ENCODE measurements around the gene ALDH9A1.
A peak's percentile ranks its signal among the peaks of the same experiment; 100 is the strongest.
"Not testable (repeated sequence)": the region's sequence is repeated elsewhere in the genome, so short reads cannot be mapped to it uniquely, and the experiment has no call there.

ALDH9A1 gene

DNA sequence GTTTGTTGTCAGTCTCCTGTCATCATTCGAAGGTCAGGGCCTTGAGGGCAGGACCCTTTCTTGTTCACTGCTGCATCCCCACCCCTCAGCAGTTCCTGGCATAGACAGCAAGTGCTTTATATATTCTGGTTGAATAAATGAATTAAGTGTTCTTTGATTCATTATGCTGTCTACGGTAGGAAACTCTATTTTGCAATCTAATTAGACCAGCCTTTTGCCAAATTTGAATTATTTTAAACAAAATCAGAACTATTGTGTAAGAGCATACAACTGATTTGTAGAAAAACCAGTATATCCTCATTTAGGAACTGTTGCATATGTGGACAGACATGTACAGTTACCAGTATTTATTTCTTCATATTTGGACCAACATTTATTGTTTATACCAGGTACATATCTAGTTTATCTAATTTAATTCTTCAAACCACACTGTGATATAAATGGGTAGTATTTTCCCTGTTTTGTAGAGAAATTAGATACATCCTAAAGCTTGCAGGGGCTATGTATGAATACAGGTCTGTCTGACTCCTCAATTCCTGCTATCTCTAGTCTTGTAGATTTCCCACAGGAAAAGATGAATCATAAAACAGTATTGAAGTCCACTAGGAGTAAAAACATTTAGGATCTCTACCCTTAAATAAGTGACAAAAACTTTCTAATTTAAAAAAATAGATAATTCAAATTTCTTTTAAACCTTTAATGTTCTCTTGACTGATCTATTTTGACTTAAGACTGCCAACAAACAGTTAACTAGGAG, 57.0 kb downstream of the ALDH9A1 start:
- Histone ChIP-seq H3K4me1 (ENCODE audit: insufficient read depth, low read length) (peaks cover 6% of the 10 kb centered on the region; the same call in 1 of the 2 replicates), H3K27me3 (ENCODE audit: insufficient read depth, low read length) (no peaks in the 10 kb centered on the region)

DNA sequence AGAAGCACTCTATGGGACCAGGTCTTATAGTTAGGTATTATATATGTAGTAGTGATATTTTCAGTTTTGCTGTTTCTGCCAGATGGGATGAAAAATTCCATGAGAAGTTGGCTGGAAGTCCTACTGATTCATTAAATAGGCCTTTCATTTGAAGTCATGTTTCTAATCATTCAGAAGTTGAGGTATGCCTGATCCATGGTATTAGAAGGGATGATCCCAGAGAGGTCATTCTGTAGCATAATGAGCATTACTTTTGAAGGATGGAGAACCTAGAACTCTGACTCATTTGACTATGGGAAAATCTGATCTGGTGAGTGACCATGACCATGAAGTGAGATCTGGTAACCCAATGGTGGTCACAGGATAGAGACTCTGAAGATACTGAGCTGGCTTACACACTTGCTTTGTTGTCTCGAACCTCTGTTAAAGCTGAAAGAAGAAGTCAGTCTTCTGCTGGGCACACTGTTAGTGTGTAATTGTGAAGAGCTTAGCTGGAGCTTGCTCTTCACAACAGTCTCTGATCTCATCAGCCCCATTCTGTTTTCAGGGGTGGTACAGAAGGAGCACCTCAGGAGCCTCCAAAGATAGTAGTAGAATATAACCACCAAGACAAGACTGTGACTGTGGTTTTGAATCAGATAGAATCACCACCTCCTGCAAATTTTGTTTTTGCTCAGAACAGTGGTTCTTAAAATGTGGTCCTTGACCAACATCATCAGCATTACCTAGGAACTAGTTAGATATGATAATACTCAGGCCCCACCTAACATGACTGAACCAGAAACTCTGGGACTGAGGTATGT, 58.3 kb downstream of the ALDH9A1 start:
- Histone ChIP-seq H3K9me3 (ENCODE audit: insufficient read depth, low read depth, low read length) (no peaks in the 10 kb centered on the region), H3K27ac (ENCODE audit: low read length) (no peak overlapping the region), H3K36me3 (ENCODE audit: insufficient read depth, low read depth, low read length) (0 out of 2 replicates have a peak, but pooled peaks cover 4% of the 10 kb centered on the region), H3K4me1 (ENCODE audit: insufficient read depth, low read length) (peaks cover 16% of the 10 kb centered on the region), H3K4me3 (ENCODE audit: low read length) (no peak overlapping the region), H3K9ac (ENCODE audit: low read depth, low read length) (no peak overlapping the region), H3K27me3 (ENCODE audit: insufficient read depth, low read length) (no peaks in the 10 kb centered on the region)

More for the DNA sequence above, 57.0 kb downstream of the ALDH9A1 start:
- Histone ChIP-seq H3K4me3 (ENCODE audit: low read length) (no peak overlapping the region), H3K36me3 (ENCODE audit: insufficient read depth, low read depth, low read length) (0 out of 2 replicates have a peak, but pooled peaks cover 4% of the 10 kb centered on the region), H3K9ac (ENCODE audit: low read depth, low read length) (no peak overlapping the region), H3K27ac (ENCODE audit: low read length) (no peak overlapping the region), H3K9me3 (ENCODE audit: insufficient read depth, low read depth, low read length) (no peaks in the 10 kb centered on the region)

DNA sequence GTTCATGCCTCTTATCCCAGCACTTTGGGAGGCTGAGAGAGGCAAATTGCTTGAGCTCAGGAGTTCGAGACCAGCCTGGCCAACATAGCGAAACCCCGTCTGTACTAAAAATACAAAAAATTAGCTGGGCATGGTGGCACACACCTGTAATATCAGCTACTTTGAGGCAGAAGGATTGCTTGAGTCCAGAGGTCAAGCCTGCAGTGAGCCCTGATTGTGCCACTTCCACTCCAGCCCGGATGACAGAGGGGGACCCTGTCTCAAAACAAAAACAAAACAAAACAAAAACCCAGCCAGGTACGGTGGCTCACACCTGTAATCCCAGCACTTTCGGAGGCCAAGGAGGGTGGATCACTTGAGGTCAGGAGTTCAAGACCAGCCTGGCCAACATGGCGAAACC, 60.2 kb downstream of the ALDH9A1 start:
- not testable (repeated sequence) for H3K27ac ChIP-seq (ENCODE audit: low read length); H3K27me3 ChIP-seq (ENCODE audit: insufficient read depth, low read length); H3K36me3 ChIP-seq (ENCODE audit: insufficient read depth, low read depth, low read length); H3K4me3 ChIP-seq (ENCODE audit: low read length); H3K9ac ChIP-seq (ENCODE audit: low read depth, low read length); H3K9me3 ChIP-seq (ENCODE audit: insufficient read depth, low read depth, low read length)
- H3K4me1 ChIP-seq (ENCODE audit: insufficient read depth, low read length): peaks cover 24% of the 10 kb centered on the region

DNA sequence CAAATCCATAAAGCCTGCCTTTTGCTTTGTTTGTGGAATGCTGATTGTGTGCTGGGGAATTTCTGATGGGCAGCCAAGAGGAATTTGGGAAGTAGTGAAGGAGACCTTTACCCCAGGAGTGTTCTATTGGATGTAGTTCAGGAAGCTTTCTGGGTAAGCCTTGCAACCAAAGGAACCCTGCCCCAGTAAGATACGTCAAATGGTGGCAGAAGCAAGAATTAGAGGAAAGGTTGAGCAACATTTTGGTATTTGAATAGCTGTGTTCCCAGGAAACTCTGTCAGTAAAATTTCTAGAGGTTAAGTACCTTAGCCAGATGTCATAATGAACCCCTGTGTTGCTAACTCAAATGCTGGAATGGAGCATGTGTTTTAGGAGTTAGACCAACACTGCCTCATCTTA, 60.9 kb downstream of the ALDH9A1 start:
- Histone ChIP-seq H3K9me3 (ENCODE audit: insufficient read depth, low read depth, low read length) (no peaks in the 10 kb centered on the region), H3K9ac (ENCODE audit: low read depth, low read length) (0 out of 2 replicates have a peak overlapping the region, but pooled peaks have one; percentile 11), H3K27me3 (ENCODE audit: insufficient read depth, low read length) (no peaks in the 10 kb centered on the region; the same call in 1 of the 2 replicates), H3K4me1 (ENCODE audit: insufficient read depth, low read length) (peaks cover 32% of the 10 kb centered on the region), H3K4me3 (ENCODE audit: low read length) (no peak overlapping the region), H3K27ac (ENCODE audit: low read length) (no peak overlapping the region), H3K36me3 (ENCODE audit: insufficient read depth, low read depth, low read length) (0 out of 2 replicates have a peak, but pooled peaks cover 4% of the 10 kb centered on the region)

- H3K4me1 ChIP-seq (ENCODE audit: insufficient read depth, low read length): peaks cover 35% of the 10 kb centered on the region
- H3K9ac ChIP-seq (ENCODE audit: low read depth, low read length): no peak overlapping the region
- H3K27ac ChIP-seq (ENCODE audit: low read length): no peak overlapping the region
- no peaks in the 10 kb centered on the region; the same call in 1 of the 2 replicates for H3K27me3 ChIP-seq (ENCODE audit: insufficient read depth, low read length)
- 0 out of 2 replicates have a peak, but pooled peaks cover 4% of the 10 kb centered on the region for H3K36me3 ChIP-seq (ENCODE audit: insufficient read depth, low read depth, low read length)
- no peak overlapping the region for H3K4me3 ChIP-seq (ENCODE audit: low read length)
- no peaks in the 10 kb centered on the region for H3K9me3 ChIP-seq (ENCODE audit: insufficient read depth, low read depth, low read length)
These were observed 62.5 kb downstream of the ALDH9A1 start for GRCh38 chr1:165635823-165636222.

DNA sequence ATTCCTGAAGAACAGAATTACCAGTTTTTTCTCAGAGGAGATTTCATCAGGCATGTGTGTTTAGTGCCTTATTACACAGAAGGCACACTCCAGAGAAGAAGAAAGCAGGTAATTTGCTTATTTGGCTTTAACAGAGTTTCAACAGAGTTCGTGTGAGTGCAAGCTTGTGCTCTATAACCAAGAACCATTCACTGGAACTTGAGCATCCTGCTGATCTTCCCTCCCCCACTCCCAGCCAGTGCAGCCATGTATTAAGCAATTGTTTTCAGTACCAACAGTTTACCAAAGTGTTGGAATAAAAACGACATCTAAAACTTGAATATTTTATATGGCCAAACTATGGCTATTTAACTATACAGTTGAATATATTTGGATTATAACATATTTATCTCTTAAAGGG, 63.0 kb downstream of the ALDH9A1 start:
- Histone ChIP-seq H3K4me1 (ENCODE audit: insufficient read depth, low read length) (peaks cover 35% of the 10 kb centered on the region), H3K27ac (ENCODE audit: low read length) (no peak overlapping the region), H3K4me3 (ENCODE audit: low read length) (peak overlapping the region; percentile 27; the same call in 1 of the 2 replicates), H3K9ac (ENCODE audit: low read depth, low read length) (no peak overlapping the region), H3K36me3 (ENCODE audit: insufficient read depth, low read depth, low read length) (0 out of 2 replicates have a peak, but pooled peaks cover 4% of the 10 kb centered on the region), H3K9me3 (ENCODE audit: insufficient read depth, low read depth, low read length) (no peaks in the 10 kb centered on the region), H3K27me3 (ENCODE audit: insufficient read depth, low read length) (no peaks in the 10 kb centered on the region; the same call in 1 of the 2 replicates)

DNA sequence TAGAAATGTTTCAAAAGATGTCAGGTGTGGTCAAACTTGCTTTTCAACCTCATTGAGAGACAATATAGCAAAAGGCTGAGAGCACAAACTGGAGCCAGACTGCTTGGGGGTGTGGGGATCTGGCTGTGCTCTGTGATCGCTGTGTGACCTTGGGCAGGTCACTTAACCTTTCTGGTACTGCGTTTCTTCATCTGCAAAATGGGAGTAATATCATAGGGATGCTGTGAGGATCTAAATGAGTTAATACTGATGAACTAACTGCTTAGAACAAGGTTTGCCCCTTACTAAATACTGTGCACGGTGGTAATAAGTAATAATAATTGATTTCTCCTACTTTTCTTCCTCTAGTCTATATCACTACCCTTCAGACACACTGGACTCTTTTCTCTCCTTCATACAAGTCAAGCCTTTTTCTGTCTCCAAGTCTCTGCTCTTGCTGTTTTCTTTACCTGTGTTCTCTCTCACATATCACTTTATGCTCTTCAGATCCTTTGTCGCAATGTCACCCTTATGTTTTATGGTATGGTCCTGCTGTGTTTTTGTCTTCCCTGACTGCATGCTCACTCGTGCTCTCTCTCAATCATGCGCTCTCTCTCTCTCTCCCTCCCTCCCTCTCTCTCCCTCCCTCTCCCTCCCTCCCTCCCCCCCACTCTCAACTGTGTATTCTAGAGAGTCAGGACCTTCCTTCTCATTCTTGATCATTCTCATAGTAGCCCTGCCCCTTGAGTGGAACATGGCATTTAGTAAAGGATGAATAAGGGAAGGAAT, 64.0 kb downstream of the ALDH9A1 start:
- H3K27ac ChIP-seq (ENCODE audit: low read length): no peak overlapping the region
- H3K4me3 ChIP-seq (ENCODE audit: low read length): no peak overlapping the region

DNA sequence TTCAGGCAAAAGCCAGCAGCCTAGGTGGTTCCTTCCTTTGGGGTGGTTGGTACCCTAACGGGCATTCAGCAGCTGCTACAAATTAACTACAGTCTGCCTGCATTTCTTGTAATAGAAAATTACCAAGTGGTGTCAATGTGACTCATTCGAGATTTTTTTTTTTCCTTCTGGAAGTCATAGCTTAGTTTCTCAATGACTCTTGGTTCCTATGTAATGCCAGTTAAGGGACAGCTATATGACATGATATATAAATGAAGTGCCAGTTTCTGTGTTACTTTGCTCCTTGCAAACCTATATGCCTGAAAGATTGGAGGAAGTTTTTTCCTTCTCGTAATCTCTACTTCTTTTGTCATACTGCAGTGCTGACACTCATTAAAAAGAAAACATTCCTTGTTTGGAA, 64.7 kb downstream of the ALDH9A1 start:
- Histone ChIP-seq H3K9ac (ENCODE audit: low read depth, low read length) (no peak overlapping the region), H3K4me1 (ENCODE audit: insufficient read depth, low read length) (peaks cover 41% of the 10 kb centered on the region), H3K36me3 (ENCODE audit: insufficient read depth, low read depth, low read length) (0 out of 2 replicates have a peak, but pooled peaks cover 4% of the 10 kb centered on the region), H3K9me3 (ENCODE audit: insufficient read depth, low read depth, low read length) (no peaks in the 10 kb centered on the region), H3K4me3 (ENCODE audit: low read length) (no peak overlapping the region), H3K27ac (ENCODE audit: low read length) (no peak overlapping the region), H3K27me3 (ENCODE audit: insufficient read depth, low read length) (peaks cover 7% of the 10 kb centered on the region; the same call in 1 of the 2 replicates)

More for the DNA sequence above, 64.0 kb downstream of the ALDH9A1 start:
- Histone ChIP-seq H3K4me1 (ENCODE audit: insufficient read depth, low read length) (peaks cover 41% of the 10 kb centered on the region), H3K36me3 (ENCODE audit: insufficient read depth, low read depth, low read length) (0 out of 2 replicates have a peak, but pooled peaks cover 4% of the 10 kb centered on the region), H3K9ac (ENCODE audit: low read depth, low read length) (no peak overlapping the region), H3K9me3 (ENCODE audit: insufficient read depth, low read depth, low read length) (no peaks in the 10 kb centered on the region), H3K27me3 (ENCODE audit: insufficient read depth, low read length) (peaks cover under 1% of the 10 kb centered on the region; the same call in 1 of the 2 replicates)

DNA sequence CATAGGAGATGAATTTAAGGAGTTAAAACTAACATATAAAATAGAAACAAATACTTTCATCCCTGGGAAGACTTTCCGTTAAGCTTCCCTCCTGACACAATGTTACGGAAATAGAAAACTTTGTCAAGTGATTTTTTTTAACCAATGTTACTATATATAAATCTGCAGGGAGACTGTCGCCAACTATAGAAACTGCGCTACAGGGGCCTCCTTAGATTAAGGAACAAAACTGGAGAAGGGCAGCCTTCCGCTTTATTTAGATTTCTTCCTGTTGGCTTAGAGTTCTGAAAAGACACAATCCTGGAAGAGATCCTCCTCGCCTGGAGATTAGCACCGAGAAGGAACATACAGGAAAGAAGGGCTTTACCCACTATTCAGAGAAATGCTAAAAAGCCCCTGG, 65.9 kb downstream of the ALDH9A1 start:
- H3K27me3 ChIP-seq (ENCODE audit: insufficient read depth, low read length): peaks cover 7% of the 10 kb centered on the region; the same call in 1 of the 2 replicates
- no peaks in the 10 kb centered on the region for H3K9me3 ChIP-seq (ENCODE audit: insufficient read depth, low read depth, low read length)
- 0 out of 2 replicates have a peak, but pooled peaks cover 4% of the 10 kb centered on the region for H3K36me3 ChIP-seq (ENCODE audit: insufficient read depth, low read depth, low read length)
- H3K4me1 ChIP-seq (ENCODE audit: insufficient read depth, low read length): peaks cover 41% of the 10 kb centered on the region
- H3K9ac ChIP-seq (ENCODE audit: low read depth, low read length): peak overlapping the region; percentile 88; the same call in 1 of the 2 replicates
- no peak overlapping the region for H3K27ac ChIP-seq (ENCODE audit: low read length)
- H3K4me3 ChIP-seq (ENCODE audit: low read length): peak overlapping the region; percentile 96

GRCh38 chr1:165632152-165632469, 66.3 kb downstream of the ALDH9A1 start:
- H3K4me3 ChIP-seq (ENCODE audit: low read length): peak overlapping the region; percentile 96
- no peaks in the 10 kb centered on the region for H3K9me3 ChIP-seq (ENCODE audit: insufficient read depth, low read depth, low read length)
- H3K36me3 ChIP-seq (ENCODE audit: insufficient read depth, low read depth, low read length): 0 out of 2 replicates have a peak, but pooled peaks cover 4% of the 10 kb centered on the region
- peaks cover 38% of the 10 kb centered on the region for H3K4me1 ChIP-seq (ENCODE audit: insufficient read depth, low read length)
- H3K9ac ChIP-seq (ENCODE audit: low read depth, low read length): peak overlapping the region; percentile 88; the same call in 1 of the 2 replicates
- H3K27ac ChIP-seq (ENCODE audit: low read length): no peak overlapping the region
- H3K27me3 ChIP-seq (ENCODE audit: insufficient read depth, low read length): peaks cover 7% of the 10 kb centered on the region; the same call in 1 of the 2 replicates

All from iPS-20b (cell line).